DMS 273 treated with DMSO at 0.1 percent for 48 hours (cell line): ENCODE measurements around the gene CD300LF.
A peak's percentile ranks its signal among the peaks of the same experiment; 100 is the strongest.

Experiments
- DNase-seq: peaks from one replicate; lab custom pipeline; 2025; lab: John Stamatoyannopoulos, UW

Gene CD300LF

GRCh38 chr17:74686761-74687160 lies 26.0 kb downstream of the CD300LF start:
- DNase-seq, result no peak

GRCh38 chr17:74682471-74683190 lies 30.1 kb downstream of the CD300LF start:
- DNase-seq, result no peak

- DNase-seq, result no peak
These were observed 30.7 kb downstream of the CD300LF start for GRCh38 chr17:74682028-74682427.

- DNase-seq, result no peak
These were observed 31.8 kb downstream of the CD300LF start for GRCh38 chr17:74680941-74681340.

GRCh38 chr17:74680213-74680612 lies 32.5 kb downstream of the CD300LF start:
- no peak for DNase-seq

GRCh38 chr17:74679374-74679773 lies 33.3 kb downstream of the CD300LF start:
- peak; percentile 22 for DNase-seq

- peak; percentile 62 for DNase-seq
These were observed 34.2 kb downstream of the CD300LF start for GRCh38 chr17:74678541-74678940.

GRCh38 chr17:74677558-74678466 lies 34.9 kb downstream of the CD300LF start:
- DNase-seq, result peak; percentile 94

GRCh38 chr17:74671031-74671771 lies 41.5 kb downstream of the CD300LF start:
- peak; percentile 52 for DNase-seq

- DNase-seq, result no peak
These were observed 42.4 kb downstream of the CD300LF start for GRCh38 chr17:74670329-74670728.

- DNase-seq, result no peak
These were observed 49.2 kb downstream of the CD300LF start for GRCh38 chr17:74663561-74663960.

GRCh38 chr17:74659889-74660288 lies 52.8 kb downstream of the CD300LF start:
- no peak for DNase-seq

GRCh38 chr17:74658620-74659019 lies 54.1 kb downstream of the CD300LF start:
- no peak for DNase-seq

- DNase-seq, result no peak
These were observed 58.0 kb downstream of the CD300LF start for GRCh38 chr17:74654742-74655141.

GRCh38 chr17:74652020-74652419 lies 60.7 kb downstream of the CD300LF start:
- DNase-seq, result no peak

GRCh38 chr17:74649909-74650308 lies 62.8 kb downstream of the CD300LF start:
- DNase-seq, result no peak

- no peak for DNase-seq
These were observed 64.7 kb downstream of the CD300LF start for GRCh38 chr17:74647871-74648672.

GRCh38 chr17:74646231-74646630 lies 66.5 kb downstream of the CD300LF start:
- DNase-seq, result peak; percentile 10

- no peak for DNase-seq
These were observed 67.7 kb downstream of the CD300LF start for GRCh38 chr17:74645010-74645409.

GRCh38 chr17:74644419-74644818 lies 68.3 kb downstream of the CD300LF start:
- DNase-seq, result no peak
